Muscle layer of duodenum (tissue), 2 donors: Measurements from ENCODE around the gene LILRA6.
"Not testable (repeated sequence)": the region's sequence is repeated elsewhere in the genome, so short reads cannot be mapped to it uniquely, and the experiment has no call there.

Source experiments
- H3K27ac ChIP-seq: one replicate; pipeline ENCODE4 v1.7.0; 2013; ENCODE audit warnings: mild to moderate bottlenecking, low read length
- H3K27me3 ChIP-seq: one replicate; pipeline ENCODE4 v1.7.0; 2013; ENCODE audit warnings: low read depth, mild to moderate bottlenecking, control low read depth, low read length
- H3K36me3 ChIP-seq, 2 donors: one replicate each; pipeline ENCODE4 v1.7.0; 2013; ENCODE audit warnings: low read length in 2 of 2, control low read depth in 1 of 2, mild to moderate bottlenecking in 1 of 2; ENCODE audit not compliant: insufficient read depth in 2 of 2, control insufficient read depth in 1 of 2
- H3K4me1 ChIP-seq, 2 donors: one replicate each; pipeline ENCODE4 v1.7.0; 2013; ENCODE audit warnings: low read length in 2 of 2, mild to moderate bottlenecking in 2 of 2, control low read depth in 1 of 2, moderate library complexity in 1 of 2; ENCODE audit not compliant: insufficient read depth in 2 of 2, control insufficient read depth in 1 of 2
- H3K4me3 ChIP-seq, 2 donors: one replicate each; pipeline ENCODE4 v1.7.0; 2013; ENCODE audit warnings: low read length in 2 of 2, low read depth in 1 of 2, mild to moderate bottlenecking in 1 of 2
- H3K9me3 ChIP-seq, 2 donors: one replicate each; pipeline ENCODE4 v1.7.0; 2013; ENCODE audit warnings: low read length in 2 of 2, control low read depth in 1 of 2, mild to moderate bottlenecking in 1 of 2; ENCODE audit not compliant: control insufficient read depth in 1 of 2
- donor health status: healthy.

The LILRA6 gene

GRCh38 chr19:54245936-54246335, 3.3 kb upstream of the LILRA6 start:
- Histone ChIP-seq H3K4me3 (no peak overlapping the region), H3K9me3 (no peaks in the 10 kb centered on the region), H3K36me3 (no peaks in the 10 kb centered on the region), H3K4me1 (no peaks in the 10 kb centered on the region), H3K27me3 (no peaks in the 10 kb centered on the region), H3K27ac (no peak overlapping the region)

GRCh38 chr19:54243809-54244208, 1.2 kb upstream of the LILRA6 start:
- not testable (repeated sequence) for H3K4me1 ChIP-seq, H3K27me3 ChIP-seq, H3K27ac ChIP-seq, H3K4me3 ChIP-seq, H3K9me3 ChIP-seq, H3K36me3 ChIP-seq

GRCh38 chr19:54242234-54242633, 356 bp downstream of the LILRA6 start:
- not testable (repeated sequence) for H3K4me3 ChIP-seq, H3K27ac ChIP-seq, H3K36me3 ChIP-seq, H3K4me1 ChIP-seq, H3K9me3 ChIP-seq, H3K27me3 ChIP-seq

- H3K36me3 ChIP-seq, H3K27ac ChIP-seq, H3K4me3 ChIP-seq, H3K4me1 ChIP-seq, H3K27me3 ChIP-seq, H3K9me3 ChIP-seq: not testable (repeated sequence)
Measured at GRCh38 chr19:54240372-54241336, 1.9 kb downstream of the LILRA6 start.

GRCh38 chr19:54239491-54240371, 2.9 kb downstream of the LILRA6 start:
- H3K9me3 ChIP-seq, H3K27me3 ChIP-seq, H3K4me1 ChIP-seq, H3K4me3 ChIP-seq, H3K36me3 ChIP-seq, H3K27ac ChIP-seq: not testable (repeated sequence)

GRCh38 chr19:54233941-54234340, 8.6 kb downstream of the LILRA6 start:
- H3K36me3 ChIP-seq: no peaks in the 10 kb centered on the region

GRCh38 chr19:54231077-54231931, 11.3 kb downstream of the LILRA6 start:
- Histone ChIP-seq H3K27me3 (no peaks in the 10 kb centered on the region), H3K36me3 (no peaks in the 10 kb centered on the region), H3K9me3 (no peaks in the 10 kb centered on the region), H3K4me1 (peaks cover 0 to 4% of the 10 kb centered on the region in 2 donors), H3K4me3 (no peak overlapping the region), H3K27ac (no peak overlapping the region)

More at GRCh38 chr19:54233941-54234340, 8.6 kb downstream of the LILRA6 start:
- Histone ChIP-seq H3K27me3 (no peaks in the 10 kb centered on the region), H3K9me3 (no peaks in the 10 kb centered on the region), H3K4me1 (peaks cover 0 to 4% of the 10 kb centered on the region in 2 donors), H3K4me3 (no peak overlapping the region), H3K27ac (no peak overlapping the region)

- no peak overlapping the region for H3K27ac ChIP-seq
- H3K4me3 ChIP-seq: no peak overlapping the region
- no peaks in the 10 kb centered on the region for H3K36me3 ChIP-seq
- no peaks in the 10 kb centered on the region for H3K27me3 ChIP-seq
- peaks cover 0 to 4% of the 10 kb centered on the region in 2 donors for H3K4me1 ChIP-seq
- H3K9me3 ChIP-seq: no peaks in the 10 kb centered on the region
Measured at GRCh38 chr19:54230031-54230430, 12.6 kb downstream of the LILRA6 start.

- H3K27me3 ChIP-seq: no peaks in the 10 kb centered on the region
- peaks cover 0 to 4% of the 10 kb centered on the region in 2 donors for H3K4me1 ChIP-seq
- no peak overlapping the region for H3K4me3 ChIP-seq
- H3K9me3 ChIP-seq: no peaks in the 10 kb centered on the region
- no peak overlapping the region for H3K27ac ChIP-seq
- H3K36me3 ChIP-seq: no peaks in the 10 kb centered on the region
Measured at GRCh38 chr19:54229146-54229545, 13.4 kb downstream of the LILRA6 start.

- not testable (repeated sequence) for H3K36me3 ChIP-seq, H3K4me1 ChIP-seq, H3K27ac ChIP-seq, H3K9me3 ChIP-seq, H3K27me3 ChIP-seq, H3K4me3 ChIP-seq
Measured at GRCh38 chr19:54224619-54225018, 18.0 kb downstream of the LILRA6 start.

GRCh38 chr19:54223937-54224281, 18.7 kb downstream of the LILRA6 start:
- not testable (repeated sequence) for H3K36me3 ChIP-seq, H3K9me3 ChIP-seq, H3K4me1 ChIP-seq, H3K4me3 ChIP-seq, H3K27ac ChIP-seq, H3K27me3 ChIP-seq
